Panc1 (cell line): ENCODE data around the gene OXT.

Experiments
- CTCF ChIP-seq: fragments of 450-650 bp; IDR thresholded peaks from 2 replicates; pipeline ENCODE4 v1.5.1; 2017; ENCODE audit warnings: mild to moderate bottlenecking
- POLR2AphosphoS5 ChIP-seq: IDR thresholded peaks from 2 replicates; pipeline ENCODE4 v1.6.1; 2012; ENCODE audit warnings: mild to moderate bottlenecking, low read depth, low read length, moderate library complexity

GRCh38 chr20:3106185-3106584, 34.8 kb downstream of the OXT start:
- TF ChIP-seq CTCF (no peak), POLR2AphosphoS5 (no peak)
